ENCODE measurements around the gene TYSND1. TPM values are rescaled to one million over a fixed set of nuclear protein-coding genes. Genes with fewer than 3 reads are reported as not detected.

The TYSND1 gene
- total RNA-seq, 6 donors from 2014 or later, result 9.1 to 23.0 (median 15.7) TPM

DNA sequence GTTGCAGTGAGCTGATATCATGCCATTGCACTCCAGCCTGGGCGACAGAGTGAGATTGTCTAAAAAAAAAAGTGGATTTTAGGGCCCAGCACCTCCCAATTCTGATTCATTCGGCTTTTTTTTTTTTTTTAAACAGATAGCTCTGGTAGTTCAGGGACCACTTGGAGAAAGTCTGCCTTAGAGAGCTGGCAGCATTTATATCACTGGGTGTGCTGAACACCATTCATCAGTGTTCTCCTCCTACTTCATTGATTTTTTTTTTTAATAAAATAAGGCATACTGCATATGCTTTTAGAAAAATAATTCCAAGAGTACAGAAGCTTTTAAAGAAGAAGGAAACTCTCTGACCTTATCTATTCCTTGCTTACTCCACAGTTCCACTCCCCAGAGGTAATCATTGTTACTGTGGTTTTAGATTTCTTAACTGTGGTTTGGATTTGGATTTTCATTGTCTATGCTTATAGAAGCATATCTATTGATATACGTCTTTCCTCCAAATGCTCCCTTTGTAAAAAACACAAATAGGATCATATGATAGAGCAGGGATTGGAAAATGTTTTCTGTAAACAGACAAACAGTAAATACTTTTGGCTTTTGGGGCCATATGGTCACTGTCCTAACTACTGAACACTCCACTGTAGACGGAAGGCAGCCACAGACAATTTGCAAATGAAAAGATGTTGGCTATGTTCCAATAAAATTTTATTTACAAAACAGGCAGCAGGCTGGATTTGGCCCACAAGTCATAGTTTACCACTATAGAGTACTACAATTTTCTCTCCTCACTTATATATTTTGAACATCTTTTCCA, 44.9 kb upstream of the TYSND1 start:
- peaks cover 39 to 50% (median 49%) of the 10 kb centered on the region in 4 donors for H3K4me1 ChIP-seq
- H3K27ac ChIP-seq, result peak overlapping the region; percentile 66 to 85 (median 76)
- H3K9me3 ChIP-seq, result no peaks in the 10 kb centered on the region
- DNase-seq (no peak), ATAC-seq (ENCODE audit: low FRiP score in 2 of 2) (no peak)
- TF ChIP-seq, protein P1, sequence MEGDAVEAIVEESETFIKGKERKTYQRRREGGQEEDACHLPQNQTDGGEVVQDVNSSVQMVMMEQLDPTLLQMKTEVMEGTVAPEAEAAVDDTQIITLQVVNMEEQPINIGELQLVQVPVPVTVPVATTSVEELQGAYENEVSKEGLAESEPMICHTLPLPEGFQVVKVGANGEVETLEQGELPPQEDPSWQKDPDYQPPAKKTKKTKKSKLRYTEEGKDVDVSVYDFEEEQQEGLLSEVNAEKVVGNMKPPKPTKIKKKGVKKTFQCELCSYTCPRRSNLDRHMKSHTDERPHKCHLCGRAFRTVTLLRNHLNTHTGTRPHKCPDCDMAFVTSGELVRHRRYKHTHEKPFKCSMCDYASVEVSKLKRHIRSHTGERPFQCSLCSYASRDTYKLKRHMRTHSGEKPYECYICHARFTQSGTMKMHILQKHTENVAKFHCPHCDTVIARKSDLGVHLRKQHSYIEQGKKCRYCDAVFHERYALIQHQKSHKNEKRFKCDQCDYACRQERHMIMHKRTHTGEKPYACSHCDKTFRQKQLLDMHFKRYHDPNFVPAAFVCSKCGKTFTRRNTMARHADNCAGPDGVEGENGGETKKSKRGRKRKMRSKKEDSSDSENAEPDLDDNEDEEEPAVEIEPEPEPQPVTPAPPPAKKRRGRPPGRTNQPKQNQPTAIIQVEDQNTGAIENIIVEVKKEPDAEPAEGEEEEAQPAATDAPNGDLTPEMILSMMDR (IDR thresholded peaks at IDR 0.05), result no peak
- TF ChIP-seq POLR2A (IDR thresholded peaks at IDR 0.05), result no peak
- TF ChIP-seq POLR2AphosphoS5 (IDR thresholded peaks at IDR 0.05), result no peak
- no peak for TF ChIP-seq EP300 (IDR thresholded peaks at IDR 0.05)
- peaks cover 0 to 6% (median 0%) of the 10 kb centered on the region in 4 donors for H3K36me3 ChIP-seq
- no peak overlapping the region for H3K4me3 ChIP-seq
- 40 to 52% methylated on average over 4 of the region's 4 CpGs for WGBS, 2 donors
- no peaks in the 10 kb centered on the region for H3K27me3 ChIP-seq

- no peak for ATAC-seq (ENCODE audit: low FRiP score in 2 of 2)
- TF ChIP-seq EP300 (IDR thresholded peaks at IDR 0.05), result no peak
- TF ChIP-seq, protein P1 (IDR thresholded peaks at IDR 0.05), result no peak
- TF ChIP-seq POLR2A (IDR thresholded peaks at IDR 0.05), result no peak
- TF ChIP-seq POLR2AphosphoS5 (IDR thresholded peaks at IDR 0.05), result no peak
- no peaks in the 10 kb centered on the region for H3K27me3 ChIP-seq
- no peaks in the 10 kb centered on the region for H3K9me3 ChIP-seq
- H3K4me1 ChIP-seq, result peaks cover 39 to 50% (median 49%) of the 10 kb centered on the region in 4 donors
- peak overlapping the region; percentile 66 to 85 (median 76) for H3K27ac ChIP-seq
- no peak for DNase-seq
- H3K4me3 ChIP-seq, result no peak overlapping the region
- peaks cover 0 to 3% (median 0%) of the 10 kb centered on the region in 4 donors for H3K36me3 ChIP-seq
- 48 to 84% methylated on average over 2 to 5 of the region's 5 CpGs for WGBS, 2 donors
Measured at GRCh38 chr10:70190581-70190980, 44.1 kb upstream of the TYSND1 start.

DNA sequence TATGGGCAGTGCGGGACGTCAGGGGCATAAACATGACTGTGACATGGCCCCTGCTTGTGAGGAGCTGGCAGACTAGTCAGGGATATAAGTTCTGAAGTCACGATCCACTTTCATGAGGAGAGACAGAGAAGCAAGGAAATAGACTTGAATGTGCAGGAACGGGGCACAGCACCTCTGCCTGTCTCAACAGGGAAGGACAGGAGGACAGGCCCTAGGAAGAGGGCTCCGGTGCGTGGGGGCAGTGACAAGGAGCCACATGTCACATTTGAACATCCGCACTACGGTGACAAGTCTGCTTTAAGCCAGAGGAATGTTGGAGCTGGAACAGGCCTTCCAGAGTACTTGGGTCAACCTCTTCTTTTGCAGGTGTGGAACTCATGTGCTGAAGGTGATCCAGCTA, 43.6 kb upstream of the TYSND1 start:
- DNase-seq (no peak), ATAC-seq (ENCODE audit: low FRiP score in 2 of 2) (no peak)
- H3K4me1 ChIP-seq, result peaks cover 39 to 50% (median 49%) of the 10 kb centered on the region in 4 donors
- H3K9me3 ChIP-seq, result no peaks in the 10 kb centered on the region
- no peaks in the 10 kb centered on the region for H3K36me3 ChIP-seq
- WGBS, 2 donors, result 65 to 67% methylated on average over 8 of the region's 8 CpGs
- H3K4me3 ChIP-seq, result no peak overlapping the region
- TF ChIP-seq POLR2AphosphoS5 (IDR thresholded peaks at IDR 0.05) (no peak), EP300 (IDR thresholded peaks at IDR 0.05) (no peak), POLR2A (IDR thresholded peaks at IDR 0.05) (no peak)
- TF ChIP-seq, protein P1 (IDR thresholded peaks at IDR 0.05), result no peak
- peak overlapping the region; percentile 66 to 85 (median 76) for H3K27ac ChIP-seq
- no peaks in the 10 kb centered on the region for H3K27me3 ChIP-seq

DNA sequence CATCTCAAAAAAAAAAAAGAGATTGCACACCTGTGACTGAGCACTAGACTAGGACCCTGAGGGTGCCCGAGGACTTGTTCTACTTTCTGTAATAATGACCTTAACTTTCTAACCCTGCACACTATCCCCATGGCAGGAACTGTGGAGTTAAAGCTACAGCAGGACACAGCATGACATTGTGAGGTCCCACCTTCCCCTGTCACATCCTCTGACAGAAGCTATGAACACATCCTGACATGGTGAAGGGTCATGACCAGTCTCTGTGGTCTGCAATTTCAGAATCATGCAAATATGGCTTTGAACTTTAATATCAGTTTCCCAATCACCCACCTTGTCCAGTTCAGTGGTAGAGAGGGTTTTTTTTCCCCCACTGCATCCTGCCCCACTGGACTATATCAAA, 42.3 kb upstream of the TYSND1 start:
- DNase-seq (no peak), ATAC-seq (ENCODE audit: low FRiP score in 2 of 2) (no peak)
- WGBS, 2 donors, result 59 to 67% methylated on average over 1 of the region's 1 CpG
- Histone ChIP-seq H3K27ac (no peak overlapping the region), H3K27me3 (no peaks in the 10 kb centered on the region), H3K36me3 (no peaks in the 10 kb centered on the region), H3K4me1 (peaks cover 34 to 46% (median 44%) of the 10 kb centered on the region in 4 donors), H3K4me3 (no peak overlapping the region), H3K9me3 (no peaks in the 10 kb centered on the region)
- TF ChIP-seq, protein P1 (IDR thresholded peaks at IDR 0.05), result no peak
- no peak for TF ChIP-seq POLR2AphosphoS5 (IDR thresholded peaks at IDR 0.05)
- TF ChIP-seq POLR2A (IDR thresholded peaks at IDR 0.05), result no peak
- TF ChIP-seq EP300 (IDR thresholded peaks at IDR 0.05), result no peak

Measured in upper lobe of left lung (tissue), 6 donors.